ENCODE data around the gene PSENEN.

The PSENEN gene

GRCh38 chr19:35732540-35733179 is 12.8 kb upstream of the PSENEN start:
- ChIA-PET POLR2A (interaction anchor here (1.5 to 13.6 kb wide), 3 partner anchors 5 to 16 kb away, joined by 7 to 204 read pairs (median 12); partner anchors contain the start of genes LIN37, PSENEN and U2AF1L4), CTCF (interaction anchor here (0.5 kb wide), 1 partner anchor 486 kb away, joined by 3 read pairs; no protein-coding TSS in a partner anchor)
- Histone ChIP-seq H3K4me3 (ENCODE audit: low read depth, low read length) (no peak overlapping the region), H3K4me1 (ENCODE audit: control insufficient read depth, insufficient read depth, low read length) (no peaks in the 10 kb centered on the region), H3K9me3 (ENCODE audit: control insufficient read depth, insufficient read depth, low read depth, low read length) (no peaks in the 10 kb centered on the region), H3K27ac (ENCODE audit: extremely low read depth, low read depth, low read length) (no peak overlapping the region), H3K36me3 (ENCODE audit: control insufficient read depth in 2 of 2, insufficient read depth in 1 of 2, low read length in 2 of 2) (peaks cover 95 to 97% of the 10 kb centered on the region in 2 experiments)
- no peak for TF ChIP-seq ZNF610 (tag by site-specific recombination; IDR thresholded peaks at IDR 0.05; ENCODE audit: borderline replicate concordance)
- TF ChIP-seq KLF17 (tag by site-specific recombination; IDR thresholded peaks at IDR 0.05) = no peak
- TF ChIP-seq ZNF837 (tag by site-specific recombination; IDR thresholded peaks at IDR 0.05) = no peak
- TF ChIP-seq ZNF449 (tag by site-specific recombination; IDR thresholded peaks at IDR 0.05) = no peak
- TF ChIP-seq ZNF677 (tag by site-specific recombination; IDR thresholded peaks at IDR 0.05) = no peak
- TF ChIP-seq ZNF660 (tag by site-specific recombination; IDR thresholded peaks at IDR 0.05) = no peak
- TF ChIP-seq KLF7 (tag by site-specific recombination; IDR thresholded peaks at IDR 0.05; ENCODE audit: borderline replicate concordance) = no peak
- TF ChIP-seq ZNF76 (tag by site-specific recombination; IDR thresholded peaks at IDR 0.05; ENCODE audit: borderline replicate concordance, low read depth) = no peak
- no peak for TF ChIP-seq ZBTB10 (tag by site-specific recombination; IDR thresholded peaks at IDR 0.05)
- TF ChIP-seq ZNF37A (tag by site-specific recombination; IDR thresholded peaks at IDR 0.05) = no peak
- no peak for TF ChIP-seq ZBTB8A (tag by site-specific recombination; IDR thresholded peaks at IDR 0.05)
- no peak for TF ChIP-seq ZFP69B (tag by site-specific recombination; IDR thresholded peaks at IDR 0.05)
- no peak for TF ChIP-seq ZFP3 (tag by site-specific recombination; IDR thresholded peaks at IDR 0.05; ENCODE audit: low read depth)
- TF ChIP-seq, protein P1, sequence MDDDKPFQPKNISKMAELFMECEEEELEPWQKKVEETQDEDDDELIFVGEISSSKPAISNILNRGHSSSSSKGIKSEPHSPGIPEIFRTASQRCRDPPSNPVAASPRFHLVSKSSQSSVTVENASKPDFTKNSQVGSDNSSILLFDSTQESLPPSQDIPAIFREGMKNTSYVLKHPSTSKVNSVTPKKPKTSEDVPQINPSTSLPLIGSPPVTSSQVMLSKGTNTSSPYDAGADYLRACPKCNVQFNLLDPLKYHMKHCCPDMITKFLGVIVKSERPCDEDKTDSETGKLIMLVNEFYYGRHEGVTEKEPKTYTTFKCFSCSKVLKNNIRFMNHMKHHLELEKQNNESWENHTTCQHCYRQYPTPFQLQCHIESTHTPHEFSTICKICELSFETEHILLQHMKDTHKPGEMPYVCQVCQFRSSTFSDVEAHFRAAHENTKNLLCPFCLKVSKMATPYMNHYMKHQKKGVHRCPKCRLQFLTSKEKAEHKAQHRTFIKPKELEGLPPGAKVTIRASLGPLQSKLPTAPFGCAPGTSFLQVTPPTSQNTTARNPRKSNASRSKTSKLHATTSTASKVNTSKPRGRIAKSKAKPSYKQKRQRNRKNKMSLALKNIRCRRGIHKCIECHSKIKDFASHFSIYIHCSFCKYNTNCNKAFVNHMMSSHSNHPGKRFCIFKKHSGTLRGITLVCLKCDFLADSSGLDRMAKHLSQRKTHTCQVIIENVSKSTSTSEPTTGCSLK (tag by site-specific recombination; IDR thresholded peaks at IDR 0.05) = no peak

GRCh38 chr19:35733180-35734125 is 12.0 kb upstream of the PSENEN start:
- no peak overlapping the region for H3K4me3 ChIP-seq (ENCODE audit: low read depth, low read length)
- no peaks in the 10 kb centered on the region for H3K9me3 ChIP-seq (ENCODE audit: control insufficient read depth, insufficient read depth, low read depth, low read length)
- no peaks in the 10 kb centered on the region for H3K4me1 ChIP-seq (ENCODE audit: control insufficient read depth, insufficient read depth, low read length)
- POLR2A ChIA-PET = interaction anchor here (1.5 to 7.7 kb wide), 4 partner anchors 7 to 15 kb away, joined by 7 to 204 read pairs (median 12); partner anchors contain the start of genes LIN37, PSENEN and U2AF1L4
- CTCF ChIA-PET = interaction anchor here (0.5 kb wide), 1 partner anchor 39 kb away, joined by 6 read pairs; no protein-coding TSS in a partner anchor
- H3K36me3 ChIP-seq (ENCODE audit: control insufficient read depth in 2 of 2, insufficient read depth in 1 of 2, low read length in 2 of 2) = peaks cover 95% of the 10 kb centered on the region in 2 experiments
- 0 out of 2 replicates have a peak overlapping the region, but pooled peaks have one; percentile 5 for H3K27ac ChIP-seq (ENCODE audit: extremely low read depth, low read depth, low read length)
- TF ChIP-seq ZNF266 (tag by site-specific recombination; IDR thresholded peaks at IDR 0.05; ENCODE audit: low read depth) (no peak), ZBTB48 (tag by site-specific recombination; IDR thresholded peaks at IDR 0.05) (no peak), ZBTB21 (tag by site-specific recombination; IDR thresholded peaks at IDR 0.05) (no peak), ZNF157 (tag by site-specific recombination; IDR thresholded peaks at IDR 0.05) (no peak), ZNF350 (tag by site-specific recombination; IDR thresholded peaks at IDR 0.05) (no peak), ZNF707 (tag by site-specific recombination; IDR thresholded peaks at IDR 0.05) (no peak)
- TF ChIP-seq, protein P2, sequence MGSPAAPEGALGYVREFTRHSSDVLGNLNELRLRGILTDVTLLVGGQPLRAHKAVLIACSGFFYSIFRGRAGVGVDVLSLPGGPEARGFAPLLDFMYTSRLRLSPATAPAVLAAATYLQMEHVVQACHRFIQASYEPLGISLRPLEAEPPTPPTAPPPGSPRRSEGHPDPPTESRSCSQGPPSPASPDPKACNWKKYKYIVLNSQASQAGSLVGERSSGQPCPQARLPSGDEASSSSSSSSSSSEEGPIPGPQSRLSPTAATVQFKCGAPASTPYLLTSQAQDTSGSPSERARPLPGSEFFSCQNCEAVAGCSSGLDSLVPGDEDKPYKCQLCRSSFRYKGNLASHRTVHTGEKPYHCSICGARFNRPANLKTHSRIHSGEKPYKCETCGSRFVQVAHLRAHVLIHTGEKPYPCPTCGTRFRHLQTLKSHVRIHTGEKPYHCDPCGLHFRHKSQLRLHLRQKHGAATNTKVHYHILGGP (tag by site-specific recombination; IDR thresholded peaks at IDR 0.05) = no peak
- TF ChIP-seq, protein P3, sequence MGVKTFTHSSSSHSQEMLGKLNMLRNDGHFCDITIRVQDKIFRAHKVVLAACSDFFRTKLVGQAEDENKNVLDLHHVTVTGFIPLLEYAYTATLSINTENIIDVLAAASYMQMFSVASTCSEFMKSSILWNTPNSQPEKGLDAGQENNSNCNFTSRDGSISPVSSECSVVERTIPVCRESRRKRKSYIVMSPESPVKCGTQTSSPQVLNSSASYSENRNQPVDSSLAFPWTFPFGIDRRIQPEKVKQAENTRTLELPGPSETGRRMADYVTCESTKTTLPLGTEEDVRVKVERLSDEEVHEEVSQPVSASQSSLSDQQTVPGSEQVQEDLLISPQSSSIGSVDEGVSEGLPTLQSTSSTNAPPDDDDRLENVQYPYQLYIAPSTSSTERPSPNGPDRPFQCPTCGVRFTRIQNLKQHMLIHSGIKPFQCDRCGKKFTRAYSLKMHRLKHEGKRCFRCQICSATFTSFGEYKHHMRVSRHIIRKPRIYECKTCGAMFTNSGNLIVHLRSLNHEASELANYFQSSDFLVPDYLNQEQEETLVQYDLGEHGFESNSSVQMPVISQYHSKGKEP (tag by site-specific recombination; IDR thresholded peaks at IDR 0.05) = no peak
